ENCODE measurements around the gene GRID1.

Gene GRID1

DNA sequence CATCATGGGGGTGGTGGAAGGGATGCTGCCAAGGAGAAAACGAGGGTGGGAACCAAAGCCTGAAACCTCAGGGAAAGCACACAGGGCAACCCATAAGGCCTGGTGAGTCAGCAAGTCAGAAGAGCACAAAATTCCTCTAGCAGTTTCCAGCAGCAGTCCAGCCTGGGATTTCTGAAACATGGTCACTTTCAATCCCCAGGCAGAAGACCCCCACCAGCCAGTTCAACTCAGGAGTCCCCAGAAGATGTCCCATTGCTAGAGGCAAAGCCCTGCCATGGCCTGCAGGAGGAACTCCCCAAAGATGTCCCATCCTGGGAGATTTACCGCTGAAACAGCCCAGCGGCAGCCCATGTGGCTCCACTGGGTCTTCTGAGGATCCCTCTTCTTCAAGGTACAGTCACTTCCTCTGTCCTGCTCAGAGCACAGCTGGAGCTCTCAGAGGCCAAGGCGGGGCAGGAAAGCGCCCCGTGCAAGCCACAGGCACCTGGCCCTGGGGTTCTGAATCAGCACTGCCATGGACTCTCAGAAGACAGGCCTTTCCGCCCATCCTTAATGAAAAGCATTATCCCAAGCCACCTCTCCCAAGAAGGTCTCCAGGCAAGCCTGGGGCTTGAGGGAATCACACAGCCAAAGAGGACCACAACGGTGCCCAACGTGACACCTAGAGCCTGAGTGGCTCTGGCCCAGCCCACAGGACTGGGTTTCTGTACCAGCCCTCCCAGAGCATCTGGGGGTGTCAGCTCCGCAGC, 196.9 kb downstream of the GRID1 start:
- no peak for DNase-seq (ENCODE audit: low read depth, low spot score)

DNA sequence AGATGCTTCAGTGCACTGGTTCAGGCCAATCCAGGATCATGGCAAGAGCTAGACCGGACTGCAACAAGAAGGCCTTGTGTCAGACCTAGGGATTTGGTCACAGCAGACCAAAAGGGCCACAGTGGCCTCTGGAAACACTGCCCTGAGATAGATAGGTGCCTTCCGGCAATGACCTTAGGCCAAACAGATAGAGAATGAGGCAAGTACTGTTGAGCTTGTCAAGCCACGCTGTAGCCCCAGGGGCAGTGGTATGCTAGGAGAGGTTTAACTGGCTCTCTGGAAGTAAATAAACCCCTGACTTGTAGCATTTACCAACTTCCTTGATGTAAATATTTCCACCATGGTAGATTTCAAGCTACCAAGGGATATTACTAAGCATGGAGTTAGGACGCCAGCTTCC, 197.5 kb downstream of the GRID1 start:
- DNase-seq (ENCODE audit: low read depth, low spot score) = no peak

DNA sequence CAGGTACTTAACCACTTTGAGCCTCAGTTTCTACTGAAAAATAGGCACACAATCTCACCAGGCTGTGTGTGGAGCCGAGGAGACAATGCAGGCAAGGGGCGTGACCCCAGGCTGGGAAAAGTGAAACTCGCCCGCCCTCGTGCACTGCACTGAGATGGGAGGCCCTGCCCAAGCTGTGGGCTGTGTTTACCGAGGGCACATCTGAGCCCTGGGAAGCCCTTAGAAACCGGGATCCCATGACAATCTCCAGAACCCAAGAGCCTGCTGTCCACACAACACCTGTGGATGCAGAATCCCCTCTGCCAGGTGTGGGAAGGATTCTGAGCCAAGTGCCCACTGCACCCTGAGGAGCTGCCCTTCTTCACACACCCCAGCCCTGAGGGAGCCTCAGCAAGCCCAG, 198.3 kb downstream of the GRID1 start:
- no peak for DNase-seq (ENCODE audit: low read depth, low spot score)

DNA sequence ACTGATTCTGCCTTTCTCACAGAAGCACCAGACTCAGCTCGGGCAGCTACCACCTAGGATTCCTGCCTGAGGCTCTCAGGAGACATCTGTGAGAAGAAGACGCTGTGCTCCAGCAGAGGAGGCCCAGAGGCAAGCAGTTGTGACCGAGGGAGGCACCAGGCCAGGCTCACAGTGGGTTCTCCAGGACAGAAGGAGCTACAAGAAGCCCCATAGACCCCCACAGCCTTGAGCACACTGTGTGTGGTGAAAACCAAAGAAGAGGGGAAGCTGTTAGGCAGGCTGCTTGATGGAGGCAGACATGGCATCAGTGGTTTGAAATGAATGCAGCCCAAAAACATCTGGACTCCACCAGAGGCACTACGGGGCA, 198.8 kb downstream of the GRID1 start:
- no peak for DNase-seq (ENCODE audit: low read depth, low spot score)

DNA sequence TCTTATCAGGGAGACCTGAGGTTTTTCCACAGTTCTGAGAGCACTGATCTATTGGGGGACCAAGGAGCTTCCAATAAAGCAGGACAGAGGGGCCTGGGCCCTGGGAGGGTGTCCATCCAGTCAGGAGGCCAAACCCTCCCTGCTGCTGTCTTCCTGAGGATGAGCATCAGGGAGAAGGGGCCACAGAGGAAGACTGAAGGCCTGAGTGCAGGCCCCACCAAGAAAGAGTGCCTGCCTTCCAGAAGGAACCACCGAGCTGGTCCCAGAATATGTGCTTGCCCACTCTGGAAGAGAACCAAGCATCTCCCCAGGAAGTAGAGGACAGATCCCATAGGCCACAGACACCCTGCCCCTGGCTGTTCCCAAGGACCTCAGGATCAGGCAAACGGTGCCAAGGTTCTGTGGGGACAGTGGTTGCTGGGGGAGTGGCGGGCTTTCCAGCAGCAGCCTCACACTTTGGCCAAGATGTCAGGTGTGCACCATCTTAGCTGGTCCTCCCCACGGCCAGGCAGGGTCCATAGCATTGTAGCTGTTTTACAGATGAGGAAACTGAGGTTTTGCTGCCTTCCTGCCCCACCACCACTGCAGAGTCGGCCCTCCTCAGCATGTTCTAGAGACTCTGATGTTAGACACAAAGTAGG, 199.4 kb downstream of the GRID1 start:
- DNase-seq (ENCODE audit: low read depth, low spot score) = no peak

DNA sequence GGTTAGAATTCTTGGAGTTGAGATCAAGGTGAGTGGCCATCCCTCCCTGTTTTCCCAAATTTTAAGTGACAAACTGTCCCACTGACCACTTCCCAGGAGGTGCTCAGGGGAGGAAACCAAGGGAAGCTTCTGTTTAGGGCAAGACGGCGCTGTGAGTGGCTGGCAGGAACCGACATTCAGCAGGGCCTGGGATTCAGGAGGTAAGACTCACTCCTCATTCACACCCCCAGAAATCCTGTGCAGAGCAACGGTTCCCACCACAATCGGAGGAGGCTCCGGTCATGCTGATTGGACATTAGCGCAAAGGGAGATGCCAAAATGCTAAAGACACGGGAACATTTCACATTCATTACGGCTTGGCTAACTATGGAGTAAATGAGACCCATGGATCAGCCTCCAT, 200.9 kb downstream of the GRID1 start:
- no peak for DNase-seq (ENCODE audit: low read depth, low spot score)

DNA sequence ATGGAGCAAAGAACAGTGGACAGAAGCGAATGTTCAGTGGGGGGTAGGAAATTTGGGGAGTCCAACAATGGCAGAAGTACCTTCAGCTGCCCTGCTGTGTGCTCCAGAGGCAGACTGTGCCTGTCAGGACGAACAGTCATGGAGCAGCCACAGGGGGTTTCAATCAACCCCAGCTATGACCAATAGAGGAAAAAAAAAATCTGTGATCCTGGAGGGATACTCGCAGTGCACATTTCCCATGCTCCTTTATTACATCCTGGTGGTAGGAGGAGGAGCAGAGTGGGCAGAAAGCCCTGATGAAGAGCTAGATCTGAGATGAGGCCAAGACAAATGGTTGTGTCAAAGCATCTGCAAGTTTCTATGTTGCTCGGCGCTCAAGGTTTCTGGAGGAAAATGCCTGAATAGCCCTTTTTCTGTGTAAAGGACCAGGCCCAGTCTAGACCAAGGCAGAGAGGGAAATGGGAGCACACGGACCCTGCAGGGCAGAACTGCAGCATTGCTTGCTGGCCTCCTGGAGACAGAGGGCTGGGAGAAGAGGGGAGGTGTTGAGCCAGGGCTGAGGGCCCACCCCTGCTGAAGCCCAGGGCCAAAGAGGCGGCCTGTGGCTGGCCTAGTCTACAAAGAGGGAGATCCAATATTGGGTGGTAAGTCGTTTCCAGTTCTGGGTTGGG, 201.5 kb downstream of the GRID1 start:
- no peak for DNase-seq (ENCODE audit: low read depth, low spot score)

DNA sequence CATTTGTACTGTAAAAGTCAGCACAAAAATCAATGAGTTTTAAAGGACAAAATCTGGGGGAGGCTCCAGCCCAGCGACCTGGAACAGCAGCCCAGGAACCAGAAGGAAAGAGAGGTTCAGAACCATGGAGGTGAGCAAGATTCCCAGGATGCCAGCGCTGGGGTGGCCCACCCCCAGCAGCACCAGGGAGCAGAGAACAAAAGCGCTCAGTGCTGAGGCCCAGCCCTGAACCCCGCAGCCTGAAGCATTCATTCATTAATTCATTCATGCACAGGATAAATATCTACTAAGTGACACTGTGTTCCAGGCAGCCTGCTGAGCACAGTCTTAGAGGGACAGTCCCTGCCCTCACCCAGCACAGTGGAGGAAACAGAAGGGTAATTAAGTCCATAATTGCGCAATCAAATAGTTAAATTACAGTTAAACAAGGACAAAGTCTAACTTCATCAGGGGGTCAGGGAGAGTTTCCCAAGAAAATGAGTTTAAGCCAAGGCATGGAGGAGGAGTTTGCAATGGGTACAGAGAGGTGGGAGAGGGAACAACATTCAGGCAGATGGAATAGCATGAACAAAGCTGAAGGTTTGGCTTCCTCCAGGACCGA, 202.3 kb downstream of the GRID1 start:
- no peak for DNase-seq (ENCODE audit: low read depth, low spot score)

DNA sequence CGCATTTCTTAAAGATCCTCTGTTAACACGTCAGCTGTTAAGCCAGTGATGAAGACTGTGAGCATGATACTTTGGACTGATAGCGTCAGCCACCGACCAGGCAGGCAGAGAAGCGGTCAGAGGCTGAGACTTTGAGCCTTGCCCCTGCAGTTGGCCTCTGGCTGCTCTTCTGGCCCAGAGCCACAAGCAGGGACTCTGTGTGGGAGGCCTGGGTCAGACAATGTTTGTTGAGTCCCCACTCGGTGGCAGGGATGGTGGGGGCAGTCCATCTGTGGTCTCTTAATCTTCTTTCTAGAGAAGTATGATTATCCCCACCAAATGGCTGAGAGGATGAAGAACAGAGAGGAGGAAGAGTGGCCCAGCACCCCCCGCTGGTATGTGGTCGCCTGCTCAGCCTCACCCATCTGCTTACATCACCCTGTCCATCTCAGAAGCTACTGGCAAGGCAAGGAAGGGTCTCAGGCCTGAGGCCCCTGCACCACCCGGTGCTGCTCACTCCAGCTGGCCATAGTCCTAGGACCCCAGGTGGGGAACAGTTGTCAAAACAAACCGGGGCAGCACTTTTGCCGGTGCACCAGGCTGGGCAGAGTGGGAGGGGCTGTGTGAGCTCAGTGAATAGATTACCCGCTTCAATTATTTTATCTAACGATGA, 202.9 kb downstream of the GRID1 start:
- no peak for DNase-seq (ENCODE audit: low read depth, low spot score)

DNA sequence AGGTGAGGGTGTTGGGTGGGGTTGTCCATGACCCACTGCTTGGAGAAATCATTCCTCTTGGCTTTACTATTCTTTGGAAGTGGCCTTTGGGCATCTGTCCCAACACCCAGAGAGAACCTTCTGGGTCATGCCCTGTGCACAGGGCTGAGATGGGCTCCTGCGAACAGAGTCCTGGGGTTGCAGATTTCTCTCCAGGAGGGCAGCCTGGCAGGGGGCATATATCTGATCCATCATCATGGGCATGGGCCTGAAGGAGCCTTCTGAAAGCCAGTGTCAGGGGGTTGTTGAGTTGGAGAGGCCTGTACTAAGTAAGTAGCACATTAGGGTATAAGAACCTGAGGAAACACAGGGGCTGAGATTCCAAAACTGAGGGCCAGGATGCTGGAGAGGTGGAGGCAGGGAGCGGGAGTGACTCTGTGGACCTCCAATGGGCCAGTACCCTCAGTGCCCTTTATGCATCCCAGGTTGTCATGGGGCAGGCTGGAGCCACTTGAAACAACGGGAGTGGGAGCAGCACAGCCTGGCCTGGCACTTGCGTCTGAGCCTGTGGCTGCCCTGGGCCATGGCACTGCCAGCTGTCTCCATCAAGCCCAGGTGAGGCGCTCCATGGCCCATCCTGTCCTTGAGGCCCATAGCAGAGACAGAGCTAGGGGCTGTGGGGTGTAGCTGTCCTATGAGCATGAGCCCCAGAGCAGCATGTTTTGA, 203.7 kb downstream of the GRID1 start:
- no peak for DNase-seq (ENCODE audit: low read depth, low spot score)

DNA sequence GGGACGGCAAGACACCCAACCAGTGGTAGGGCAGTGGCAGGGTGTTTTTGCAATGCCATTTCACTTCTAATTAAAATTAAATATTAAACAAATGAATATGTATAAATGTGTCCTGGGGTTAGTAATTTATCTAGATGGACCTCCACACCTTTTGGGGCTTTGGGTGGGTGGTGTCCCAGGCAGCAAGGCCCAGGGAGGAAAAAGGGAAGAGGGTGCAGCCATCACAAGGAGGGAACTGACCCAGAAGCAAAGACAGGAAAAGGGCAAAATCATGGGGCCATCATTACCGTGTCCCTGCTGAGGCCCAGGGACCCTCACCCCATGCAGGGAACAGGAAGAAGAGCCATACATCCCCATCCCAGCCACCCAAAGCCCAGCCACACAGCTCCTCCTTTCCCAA, 204.6 kb downstream of the GRID1 start:
- no peak for DNase-seq (ENCODE audit: low read depth, low spot score)

DNA sequence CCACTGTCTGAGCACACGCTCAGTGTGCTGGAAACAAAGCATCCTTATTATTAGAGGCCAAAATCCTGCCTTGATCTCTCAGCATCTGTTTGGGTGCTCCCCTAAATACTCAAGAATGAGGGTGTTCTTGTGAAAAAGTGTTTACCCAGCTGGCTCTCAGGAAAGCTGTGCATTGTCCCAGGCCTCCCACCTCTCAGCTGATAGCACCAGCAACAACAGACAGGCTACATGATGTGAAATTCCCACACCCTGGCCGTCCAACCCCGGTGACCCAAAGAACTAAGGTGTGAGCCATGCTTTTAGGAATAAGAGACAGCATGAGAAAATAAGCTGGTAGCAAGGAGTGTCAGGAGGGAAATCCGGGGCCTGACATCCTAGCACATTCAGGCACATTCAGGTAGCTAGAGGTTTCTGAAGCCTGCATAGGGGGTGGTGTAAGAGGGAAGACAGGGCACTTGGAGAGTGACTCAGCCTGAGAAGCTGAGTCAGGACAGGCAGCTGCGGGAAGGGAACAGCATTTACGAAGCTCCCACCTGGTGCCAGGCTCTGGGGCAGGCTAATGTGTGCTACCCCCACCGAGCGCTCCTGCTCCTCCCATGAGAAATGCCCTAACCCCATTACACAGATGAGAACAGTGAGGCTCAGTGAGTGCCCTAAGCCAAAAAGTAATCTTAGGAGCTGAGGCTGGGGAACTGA, 205.6 kb downstream of the GRID1 start:
- DNase-seq (ENCODE audit: low read depth, low spot score) = no peak

DNA sequence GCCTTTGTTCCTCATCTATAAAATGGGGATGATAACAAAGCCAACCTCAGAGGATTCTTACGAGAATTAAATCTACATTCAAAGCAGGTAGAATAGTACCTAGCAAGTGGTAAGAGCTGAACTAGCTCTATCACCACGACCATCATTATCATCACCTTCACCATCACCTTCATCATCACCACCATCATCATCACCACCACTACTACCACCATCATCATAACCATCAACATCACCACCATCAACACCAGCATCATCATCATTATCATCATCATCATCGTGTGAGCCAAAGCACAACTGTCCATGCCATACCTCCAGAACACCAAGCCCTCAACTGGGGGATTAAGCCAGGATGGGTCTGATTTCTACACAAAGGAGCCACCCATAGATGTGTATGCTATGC, 206.8 kb downstream of the GRID1 start:
- no peak for DNase-seq (ENCODE audit: low read depth, low spot score)

DNA sequence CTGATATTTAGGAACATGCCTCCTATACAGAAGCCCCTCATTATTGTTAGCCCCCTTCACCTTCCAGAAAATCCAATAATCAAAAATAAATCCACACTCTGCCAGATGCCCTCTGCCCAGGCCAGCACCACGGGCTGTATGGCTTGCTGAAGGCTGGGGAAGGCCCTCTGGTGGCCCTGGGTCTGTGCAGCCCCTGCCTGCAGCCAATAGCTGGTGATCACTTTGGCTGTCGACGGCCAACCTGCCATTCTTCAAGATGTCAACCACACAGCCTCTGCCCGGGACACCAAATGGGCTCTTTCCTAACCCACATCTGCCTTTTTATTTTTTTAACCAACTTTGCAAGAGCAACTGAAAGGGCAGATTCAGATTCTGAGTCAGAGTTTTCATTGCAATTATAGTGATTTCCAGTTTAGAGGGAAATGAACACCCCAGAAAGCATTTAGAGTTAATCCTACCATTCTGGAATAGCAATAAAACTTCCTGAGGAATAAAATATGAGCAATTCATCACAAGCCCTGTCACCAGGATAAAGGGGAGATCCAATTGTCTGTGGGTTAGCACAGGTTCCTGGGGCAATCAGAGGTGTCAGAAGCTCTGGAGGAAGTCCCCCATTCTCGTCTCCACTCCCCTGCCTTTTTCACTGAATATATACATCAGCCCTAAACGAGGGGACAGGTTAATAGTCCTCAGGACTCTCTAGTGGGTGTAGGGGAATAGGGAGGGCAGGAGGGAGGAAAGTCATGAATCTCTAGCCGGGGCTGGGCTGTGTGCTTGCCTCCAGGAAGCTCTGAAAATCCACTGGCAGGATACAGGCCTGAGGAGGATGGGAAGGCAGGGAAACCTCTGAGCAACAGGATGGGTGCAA, 211.3 kb downstream of the GRID1 start:
- DNase-seq (ENCODE audit: low read depth, low spot score) = no peak

DNA sequence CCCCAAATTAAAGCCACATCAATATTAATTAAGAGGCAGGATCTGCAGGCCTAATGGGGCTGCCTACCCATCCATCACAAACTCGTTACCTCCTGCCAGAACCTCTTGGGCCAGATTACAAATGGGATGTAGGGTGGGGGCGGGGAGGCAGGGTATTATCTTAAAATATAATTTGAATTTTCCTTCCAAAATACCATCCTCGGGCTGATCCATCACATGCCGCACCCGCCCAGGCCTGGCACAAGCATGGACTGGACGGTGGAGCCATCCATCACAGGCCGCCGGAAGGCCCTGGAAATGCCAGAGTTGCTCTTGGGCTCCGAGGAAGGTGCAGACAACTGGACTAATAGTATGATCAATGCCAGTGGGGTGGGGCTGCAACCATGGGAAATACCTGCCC, 212.8 kb downstream of the GRID1 start:
- DNase-seq (ENCODE audit: low read depth, low spot score) = no peak

DNA sequence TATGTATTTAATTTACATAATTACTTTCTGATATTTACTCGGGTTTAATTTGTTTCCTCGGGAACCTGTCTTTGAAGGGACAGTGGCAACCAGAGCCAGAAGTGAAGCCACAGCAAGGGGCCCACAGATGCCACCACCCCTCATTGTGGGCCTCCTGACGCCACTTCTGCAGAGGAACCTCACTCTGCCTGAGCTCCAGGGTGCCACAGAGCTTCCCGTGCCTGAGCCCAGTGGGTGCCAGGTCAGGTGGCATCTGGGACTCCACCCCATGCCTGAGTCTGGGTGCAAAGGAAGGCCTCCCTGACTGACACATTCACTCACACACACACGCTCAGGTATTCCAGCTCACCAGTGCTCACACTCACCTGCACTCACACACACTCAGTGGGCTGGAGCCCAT, 213.7 kb downstream of the GRID1 start:
- DNase-seq (ENCODE audit: low read depth, low spot score) = no peak

DNA sequence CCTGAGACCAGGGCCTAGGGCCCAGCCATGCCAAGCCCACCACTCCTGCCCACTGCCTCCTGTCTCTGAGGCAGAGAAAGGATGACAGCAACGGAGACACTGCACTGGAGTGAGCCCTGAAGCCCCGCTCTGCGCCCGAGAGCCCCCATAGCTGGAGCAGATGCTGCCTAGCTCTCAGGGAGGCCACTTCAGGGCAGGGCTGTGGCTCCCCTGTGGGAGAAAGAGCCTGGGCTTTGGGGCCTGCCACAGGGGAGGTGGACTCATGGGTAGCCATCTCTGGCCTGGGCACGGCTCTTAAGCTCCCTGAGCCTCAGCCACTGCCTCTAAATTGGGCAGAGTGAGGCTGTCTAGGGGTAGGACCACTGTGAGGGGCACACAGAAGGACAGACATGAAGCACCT, 214.2 kb downstream of the GRID1 start:
- no peak for DNase-seq (ENCODE audit: low read depth, low spot score)

DNA sequence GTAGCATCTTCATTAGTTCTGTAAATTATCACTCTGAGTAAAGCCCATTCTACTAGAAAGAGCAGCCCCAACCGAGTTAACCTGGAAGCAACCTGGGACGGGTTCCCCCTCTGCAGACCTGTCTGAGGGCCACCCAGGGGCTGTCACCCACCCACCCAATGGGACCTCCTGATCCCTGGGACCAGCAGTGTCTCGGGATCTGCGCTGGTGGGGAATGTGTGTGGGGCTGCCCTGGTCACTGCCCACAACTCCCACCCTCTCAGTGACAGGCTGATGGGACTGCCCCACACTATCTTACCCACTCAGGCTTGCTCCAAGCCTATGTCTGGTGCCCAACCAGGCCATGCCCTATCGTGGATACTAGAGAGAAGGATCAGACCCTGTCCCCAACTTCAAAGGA, 215.0 kb downstream of the GRID1 start:
- no peak for DNase-seq (ENCODE audit: low read depth, low spot score)

DNA sequence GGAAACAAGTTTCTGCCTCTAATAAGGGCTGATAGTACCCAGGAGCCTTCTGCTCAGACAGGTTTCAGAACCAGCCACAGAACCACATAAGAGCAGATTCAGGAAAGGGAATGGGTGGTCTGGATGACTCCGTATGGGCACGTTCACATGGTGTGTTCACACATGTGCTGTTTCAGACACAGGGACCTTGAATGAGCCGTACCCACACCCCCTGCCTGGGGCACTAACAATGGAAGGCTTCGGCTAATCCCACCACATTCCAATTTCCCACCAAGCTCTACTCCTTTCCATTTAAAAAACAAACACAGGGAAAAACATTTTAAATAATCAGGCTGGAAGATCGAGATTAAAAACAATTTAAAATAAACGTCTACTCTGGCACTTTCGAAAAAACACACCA, 217.3 kb downstream of the GRID1 start:
- no peak for DNase-seq (ENCODE audit: low read depth, low spot score)

DNA sequence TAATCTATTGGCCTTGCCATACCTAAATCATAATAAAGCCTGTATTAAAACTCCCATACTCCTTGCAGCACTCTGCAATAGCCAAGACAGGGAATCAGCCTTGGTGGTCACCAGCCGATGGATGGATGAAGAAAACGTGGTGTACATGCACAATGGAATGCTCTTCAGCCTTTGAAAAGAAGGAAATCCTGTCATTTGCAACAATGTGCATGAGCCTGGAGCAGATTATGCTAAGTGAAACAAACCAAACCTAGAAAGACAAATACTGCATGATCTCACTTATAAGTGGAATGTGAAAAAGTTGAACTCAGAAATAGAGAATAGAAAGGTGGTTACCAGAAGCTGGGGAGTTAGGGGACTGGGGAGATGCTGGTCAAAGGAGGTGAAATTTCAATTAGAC, 218.5 kb downstream of the GRID1 start:
- DNase-seq (ENCODE audit: low read depth, low spot score) = no peak
